Measurements from ENCODE around the gene SLC19A1. TPM values are rescaled to one million over a fixed set of nuclear protein-coding genes. Genes with fewer than 3 reads are reported as not detected.

The SLC19A1 gene
- total and polyA plus RNA-seq, 10 donors: 7.5 to 52.8 (median 32.4) TPM

DNA sequence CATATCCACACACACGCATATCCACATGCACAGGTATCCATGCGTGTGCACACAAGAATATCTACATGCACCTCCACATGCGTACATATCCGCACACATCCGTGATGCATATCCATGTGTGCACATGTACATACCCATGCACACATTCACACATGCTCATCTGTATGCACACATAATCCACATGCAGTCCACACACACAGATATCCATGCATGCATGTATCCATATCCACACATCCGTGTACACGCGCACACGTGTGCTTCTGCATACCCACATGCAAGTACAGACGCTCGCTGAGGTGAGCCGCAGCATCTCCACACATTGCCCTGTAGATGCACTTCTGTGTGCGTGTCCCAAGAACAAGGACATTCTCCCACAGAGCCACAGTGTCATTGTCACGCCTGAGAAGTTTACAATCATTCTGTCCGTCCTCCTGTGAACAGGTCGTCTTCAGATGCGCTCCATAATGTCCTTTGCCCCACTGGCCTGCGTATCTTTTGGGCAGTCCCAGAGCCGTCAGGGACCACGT, 93.9 kb downstream of the SLC19A1 start:
- intact Hi-C loops (cut with DNase I; ENCODE audit: low total_unique reads): no loop called here

More for the DNA sequence above, 93.9 kb downstream of the SLC19A1 start:
- H3K4me3 ChIP-seq: no peak overlapping the region
- no peak overlapping the region for H3K27ac ChIP-seq
- no peaks in the 10 kb centered on the region for H3K36me3 ChIP-seq
- H3K9me3 ChIP-seq: peaks cover 0 to 12% (median 9%) of the 10 kb centered on the region in 8 donors
- 84 to 95% (median 90%) methylated on average over 20 of the region's 20 CpGs for WGBS, 5 donors
- peaks cover 0 to 5% (median 0%) of the 10 kb centered on the region in 6 donors for H3K4me1 ChIP-seq
- peaks cover 0 to 5% (median 0%) of the 10 kb centered on the region in 7 donors for H3K27me3 ChIP-seq (replicated peaks in 1 of 7)
- TF ChIP-seq POLR2A (IDR thresholded peaks at IDR 0.05) (no peak), POLR2AphosphoS5 (IDR thresholded peaks at IDR 0.05) (no peak)
- TF ChIP-seq, protein P1, sequence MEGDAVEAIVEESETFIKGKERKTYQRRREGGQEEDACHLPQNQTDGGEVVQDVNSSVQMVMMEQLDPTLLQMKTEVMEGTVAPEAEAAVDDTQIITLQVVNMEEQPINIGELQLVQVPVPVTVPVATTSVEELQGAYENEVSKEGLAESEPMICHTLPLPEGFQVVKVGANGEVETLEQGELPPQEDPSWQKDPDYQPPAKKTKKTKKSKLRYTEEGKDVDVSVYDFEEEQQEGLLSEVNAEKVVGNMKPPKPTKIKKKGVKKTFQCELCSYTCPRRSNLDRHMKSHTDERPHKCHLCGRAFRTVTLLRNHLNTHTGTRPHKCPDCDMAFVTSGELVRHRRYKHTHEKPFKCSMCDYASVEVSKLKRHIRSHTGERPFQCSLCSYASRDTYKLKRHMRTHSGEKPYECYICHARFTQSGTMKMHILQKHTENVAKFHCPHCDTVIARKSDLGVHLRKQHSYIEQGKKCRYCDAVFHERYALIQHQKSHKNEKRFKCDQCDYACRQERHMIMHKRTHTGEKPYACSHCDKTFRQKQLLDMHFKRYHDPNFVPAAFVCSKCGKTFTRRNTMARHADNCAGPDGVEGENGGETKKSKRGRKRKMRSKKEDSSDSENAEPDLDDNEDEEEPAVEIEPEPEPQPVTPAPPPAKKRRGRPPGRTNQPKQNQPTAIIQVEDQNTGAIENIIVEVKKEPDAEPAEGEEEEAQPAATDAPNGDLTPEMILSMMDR (IDR thresholded peaks at IDR 0.05 in 8 of 11, conservative IDR thresholded peaks at IDR 0.05 in 3 of 11): no peak
- no peak for DNase-seq

Small RNAs within 50 kb of the gene (microRNA-seq; reads per million reads assigned to microRNA genes)
- 2.8 to 8.3 (median 3.9) reads per million in 3 donors for gene MIR6815

Small RNAs within 50 kb of the gene (small RNA-seq; reads per million reads assigned to genes)
- gene MIR6815: 0 to 0.07 (median 0) reads per million in 4 donors

Other genes with a start within 250 kb of the SLC19A1 start
- gene COL18A1, start 137.3 kb downstream of the SLC19A1 start, total RNA-seq: 100 to 1,000 TPM in 3 of 7 donors, 10 to 100 TPM in 4; 71.8 to 208 (median 99.6) TPM
- 10 to 100 TPM; 35.0 to 66.9 (median 60.0) TPM for gene COL18A1, start 137.3 kb downstream of the SLC19A1 start, polyA plus RNA-seq
- gene PCBP3, start 101.3 kb upstream of the SLC19A1 start, total RNA-seq: 10 to 100 TPM in 6 of 7 donors, 1 to 10 TPM in 1; 5.8 to 31.6 (median 18.4) TPM
- 10 to 100 TPM in 2 of 3 donors, 1 to 10 TPM in 1; 4.2 to 16.4 (median 10.5) TPM for gene PCBP3, start 101.3 kb upstream of the SLC19A1 start, polyA plus RNA-seq